GM12801 (cell line): Measurements from ENCODE around the gene SHANK1.

Experiments used
- CTCF ChIP-seq: IDR thresholded peaks from one replicate; pipeline ENCODE4 v1.5.1; 2011; ENCODE audit warnings: control low read depth; ENCODE audit not compliant: insufficient read length; ENCODE audit errors: extremely low read depth

Gene SHANK1

GRCh38 chr19:50646074-50646807, 73.4 kb downstream of the SHANK1 start:
- no peak for TF ChIP-seq CTCF

GRCh38 chr19:50645107-50645506, 74.5 kb downstream of the SHANK1 start:
- TF ChIP-seq CTCF: no peak

GRCh38 chr19:50644315-50644915, 75.2 kb downstream of the SHANK1 start:
- TF ChIP-seq CTCF: no peak

GRCh38 chr19:50640368-50640767, 79.2 kb downstream of the SHANK1 start:
- TF ChIP-seq CTCF: no peak

GRCh38 chr19:50639121-50640112, 80.2 kb downstream of the SHANK1 start, which contains the start of gene SYT3:
Gene SYT3, minus strand, starts transcription at chr19:50639881. Its CDS starts 2,470 bp downstream, at chr19:50637411.
- TF ChIP-seq CTCF: no peak

- no peak for TF ChIP-seq CTCF
Measured at GRCh38 chr19:50638600-50638999, 81.0 kb downstream of the SHANK1 start.
